Stimulated activated naive CD8-positive, alpha-beta T cell treated with anti-CD3 and anti-CD28 coated beads, Interleukin-15, Interleukin-2, amounts not matched to agents 100 U/mL and 50 U/mL, for 24 hours (primary cell): ENCODE data around the gene TMEM120A.
"Not testable (repeated sequence)": the region's sequence is repeated elsewhere in the genome, so short reads cannot be mapped to it uniquely, and the experiment has no call there.

Experiments
- ATAC-seq: fragments of 150-1000 bp; cut with Tn5 transposase; one replicate; pipeline ENCODE4 v1.10.0; 2021
- DNase-seq: peaks from one replicate; pipeline ENCODE4 v3.0.0; 2021

Gene TMEM120A

GRCh38 chr7:75994388-75995051 is at the start of gene TMEM120A:
TMEM120A (minus strand) TSS chr7:75994595; CDS start chr7:75994570, 25 bp downstream.
- peak; percentile 98 for DNase-seq
- peak; percentile 98 for ATAC-seq

GRCh38 chr7:76040126-76040525 is 45.7 kb upstream of the TMEM120A start:
- ATAC-seq (no peak), DNase-seq (no peak)

- ATAC-seq (no peak), DNase-seq (no peak)
Observed at GRCh38 chr7:76037310-76037709, 42.9 kb upstream of the TMEM120A start.

- ATAC-seq (no peak), DNase-seq (no peak)
Observed at GRCh38 chr7:76031964-76032363, 37.6 kb upstream of the TMEM120A start.

GRCh38 chr7:76029682-76030081 is 35.3 kb upstream of the TMEM120A start:
- not testable (repeated sequence) for DNase-seq, ATAC-seq

GRCh38 chr7:76023002-76023401 is 28.6 kb upstream of the TMEM120A start:
- no peak for ATAC-seq
- DNase-seq = no peak

GRCh38 chr7:76022026-76022780 is 27.8 kb upstream of the TMEM120A start:
- ATAC-seq (no peak), DNase-seq (no peak)

GRCh38 chr7:76020031-76020714 is 25.8 kb upstream of the TMEM120A start:
- DNase-seq (peak; percentile 76), ATAC-seq (peak; percentile 66)

GRCh38 chr7:76018520-76018919 is 24.1 kb upstream of the TMEM120A start:
- DNase-seq, ATAC-seq: not testable (repeated sequence)

- ATAC-seq = no peak
- DNase-seq = no peak
Observed at GRCh38 chr7:76016191-76016947, 22.0 kb upstream of the TMEM120A start.

- ATAC-seq (no peak), DNase-seq (no peak)
Observed at GRCh38 chr7:76011442-76011861, 17.1 kb upstream of the TMEM120A start.

GRCh38 chr7:76009672-76010600 is 15.5 kb upstream of the TMEM120A start:
- ATAC-seq = no peak
- DNase-seq = no peak

- peak; percentile 56 for DNase-seq
Observed at GRCh38 chr7:76008156-76008687, 13.8 kb upstream of the TMEM120A start.

GRCh38 chr7:76005004-76005403 is 10.6 kb upstream of the TMEM120A start:
- not testable (repeated sequence) for ATAC-seq

More at GRCh38 chr7:76008156-76008687, 13.8 kb upstream of the TMEM120A start:
- ATAC-seq = peak; percentile 80

GRCh38 chr7:76003351-76003750 is 9.0 kb upstream of the TMEM120A start:
- ATAC-seq (no peak), DNase-seq (no peak)

More at GRCh38 chr7:76005004-76005403, 10.6 kb upstream of the TMEM120A start:
- not testable (repeated sequence) for DNase-seq

GRCh38 chr7:76002822-76003221 is 8.4 kb upstream of the TMEM120A start:
- DNase-seq = no peak
- no peak for ATAC-seq

- DNase-seq (no peak), ATAC-seq (no peak)
Observed at GRCh38 chr7:76002139-76002538, 7.7 kb upstream of the TMEM120A start.

GRCh38 chr7:76000566-76000965 is 6.2 kb upstream of the TMEM120A start:
- ATAC-seq (no peak), DNase-seq (no peak)

GRCh38 chr7:75998038-75998437 is 3.6 kb upstream of the TMEM120A start:
- ATAC-seq = no peak

GRCh38 chr7:75996476-75996875 is 2.1 kb upstream of the TMEM120A start:
- ATAC-seq = no peak
- no peak for DNase-seq

More at GRCh38 chr7:75998038-75998437, 3.6 kb upstream of the TMEM120A start:
- DNase-seq = no peak

- DNase-seq = no peak
- no peak for ATAC-seq
Observed at GRCh38 chr7:75995996-75996395, 1.6 kb upstream of the TMEM120A start.
